Measurements from ENCODE around the gene PLK5. TPM values are rescaled to one million over a fixed set of nuclear protein-coding genes. Genes with fewer than 3 reads are reported as not detected.
"Not testable (repeated sequence)": the region's sequence is repeated elsewhere in the genome, so short reads cannot be mapped to it uniquely, and the experiment has no call there.

Gene PLK5
- total RNA-seq, 1 experiment from 2014 or later: not detected

DNA sequence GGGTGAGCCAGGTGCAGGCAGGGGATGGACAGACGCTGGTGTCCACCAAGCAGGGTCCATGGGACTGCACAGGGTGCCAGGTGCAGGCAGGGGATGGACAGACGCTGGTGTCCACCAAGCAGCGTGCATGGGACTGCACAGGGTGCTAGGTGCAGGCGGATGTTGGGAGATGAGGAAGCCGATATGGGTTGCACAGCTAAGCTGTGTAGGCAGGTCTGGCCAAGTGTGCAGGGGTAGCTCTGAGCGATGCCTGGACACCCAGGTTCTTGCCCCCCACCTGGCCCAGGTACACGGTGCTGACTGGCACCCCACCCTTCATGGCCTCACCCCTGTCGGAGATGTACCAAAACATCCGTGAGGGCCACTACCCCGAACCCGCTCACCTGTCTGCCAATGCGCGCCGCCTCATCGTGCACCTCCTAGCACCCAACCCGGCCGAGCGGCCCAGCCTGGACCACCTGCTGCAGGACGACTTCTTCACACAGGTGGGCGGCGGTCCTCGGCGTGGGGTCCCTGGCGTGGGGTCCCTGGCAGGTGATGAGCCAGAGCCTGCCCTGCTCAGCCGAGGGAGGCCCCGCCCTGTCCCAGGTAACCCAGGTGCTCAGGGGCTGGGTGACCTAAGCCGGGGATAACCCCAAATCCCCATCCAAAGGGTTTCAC, 3.9 kb downstream of the PLK5 start:
- H3K27ac ChIP-seq (ENCODE audit: low read depth, low read length, poor library complexity, severe bottlenecking): no peak overlapping the region
- CTCF ChIA-PET: no interaction called here
- no peak for DNase-seq (ENCODE audit: low spot score)
- no peak overlapping the region for H3K4me3 ChIP-seq (ENCODE audit: low read depth, low read length, poor library complexity, severe bottlenecking)
- peaks cover 4% of the 10 kb centered on the region for H3K4me1 ChIP-seq (ENCODE audit: insufficient read depth, low read length, poor library complexity, severe bottlenecking)
- H3K9me3 ChIP-seq (ENCODE audit: low read depth, low read length, poor library complexity, severe bottlenecking): no peaks in the 10 kb centered on the region
- no TSS peak for BruUV-seq (replicated peaks)
- TF ChIP-seq EZH2 (IDR thresholded peaks at IDR 0.05; ENCODE audit: borderline replicate concordance, low read depth, low read length, poor library complexity, severe bottlenecking) (no peak), CTCF (conservative IDR thresholded peaks at IDR 0.05; ENCODE audit: low read depth, low read length) (no peak)
- H3K27me3 ChIP-seq (replicated peaks; ENCODE audit: insufficient read depth, low read depth, low read length, poor library complexity): peaks cover 28% of the 10 kb centered on the region
- no peaks in the 10 kb centered on the region for H3K36me3 ChIP-seq (ENCODE audit: insufficient read depth, low read length, poor library complexity, severe bottlenecking)
- intact Hi-C loops (cut with micrococcal nuclease; ENCODE audit: unreplicated experiment): no loop called here
- POLR2A ChIA-PET (ENCODE audit: low non-redundant PET): no interaction called here

DNA sequence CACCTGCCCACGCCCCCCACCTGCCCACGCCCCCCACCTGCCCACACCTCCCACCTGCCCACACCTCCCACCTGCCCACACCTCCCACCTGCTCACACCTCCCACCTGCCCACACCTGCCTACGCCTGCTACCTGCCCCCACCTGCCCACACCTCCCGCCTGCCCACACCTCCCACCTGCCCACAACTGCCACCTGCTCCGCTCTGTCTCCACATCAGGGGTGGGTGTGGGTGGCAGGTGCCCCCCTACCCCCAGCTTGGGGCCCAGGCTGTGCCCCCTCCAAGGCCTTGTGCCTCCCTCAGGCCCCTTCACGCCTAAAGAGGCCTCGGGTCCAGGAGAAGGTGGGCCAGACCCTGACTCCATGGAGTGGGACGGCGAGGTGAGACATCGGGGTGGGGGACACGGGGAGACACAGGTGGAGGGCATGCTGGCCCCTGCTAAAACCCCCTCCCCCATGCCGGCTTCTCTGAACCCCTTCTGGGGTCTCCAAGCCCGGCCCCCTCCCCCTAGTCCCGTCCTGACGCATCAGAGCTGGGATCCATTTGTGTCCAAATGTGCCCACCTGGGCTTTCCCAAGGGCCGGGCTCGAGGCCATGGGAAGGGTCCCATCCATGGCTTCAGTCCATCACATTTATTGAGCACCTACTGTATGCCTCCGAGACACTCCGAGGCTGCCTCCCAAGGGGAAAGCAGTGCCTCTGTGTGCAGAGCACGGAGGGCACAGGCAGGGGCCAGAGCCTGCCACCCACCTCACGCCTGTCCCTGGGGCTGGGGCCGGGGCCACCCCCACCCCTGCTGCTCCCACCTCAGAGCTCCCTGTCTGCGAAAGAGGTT, 4.9 kb downstream of the PLK5 start:
- BruUV-seq (replicated peaks): no TSS peak
- no peak for DNase-seq (ENCODE audit: low spot score)
- no peak for TF ChIP-seq EZH2 (IDR thresholded peaks at IDR 0.05; ENCODE audit: borderline replicate concordance, low read depth, low read length, poor library complexity, severe bottlenecking)
- TF ChIP-seq CTCF (conservative IDR thresholded peaks at IDR 0.05; ENCODE audit: low read depth, low read length): no peak
- H3K4me3 ChIP-seq (ENCODE audit: low read depth, low read length, poor library complexity, severe bottlenecking): no peak overlapping the region
- no peak overlapping the region for H3K27ac ChIP-seq (ENCODE audit: low read depth, low read length, poor library complexity, severe bottlenecking)
- no peaks in the 10 kb centered on the region for H3K36me3 ChIP-seq (ENCODE audit: insufficient read depth, low read length, poor library complexity, severe bottlenecking)
- peaks cover 4% of the 10 kb centered on the region for H3K4me1 ChIP-seq (ENCODE audit: insufficient read depth, low read length, poor library complexity, severe bottlenecking)
- no peaks in the 10 kb centered on the region for H3K9me3 ChIP-seq (ENCODE audit: low read depth, low read length, poor library complexity, severe bottlenecking)
- intact Hi-C loops (cut with micrococcal nuclease; ENCODE audit: unreplicated experiment): no loop called here
- CTCF ChIA-PET: no interaction called here
- POLR2A ChIA-PET (ENCODE audit: low non-redundant PET): no interaction called here
- peaks cover 19% of the 10 kb centered on the region for H3K27me3 ChIP-seq (replicated peaks; ENCODE audit: insufficient read depth, low read depth, low read length, poor library complexity)

GRCh38 chr19:1529430-1529816, 5.5 kb downstream of the PLK5 start:
- H3K4me3 ChIP-seq (ENCODE audit: low read depth, low read length, poor library complexity, severe bottlenecking): no peak overlapping the region
- no peaks in the 10 kb centered on the region for H3K36me3 ChIP-seq (ENCODE audit: insufficient read depth, low read length, poor library complexity, severe bottlenecking)
- no TSS peak for BruUV-seq (replicated peaks)
- POLR2A ChIA-PET (ENCODE audit: low non-redundant PET): no interaction called here
- DNase-seq (ENCODE audit: low spot score): no peak
- H3K27me3 ChIP-seq (replicated peaks; ENCODE audit: insufficient read depth, low read depth, low read length, poor library complexity): peaks cover 13% of the 10 kb centered on the region
- H3K4me1 ChIP-seq (ENCODE audit: insufficient read depth, low read length, poor library complexity, severe bottlenecking): peaks cover 2% of the 10 kb centered on the region
- CTCF ChIA-PET: no interaction called here
- TF ChIP-seq EZH2 (IDR thresholded peaks at IDR 0.05; ENCODE audit: borderline replicate concordance, low read depth, low read length, poor library complexity, severe bottlenecking) (no peak), CTCF (conservative IDR thresholded peaks at IDR 0.05; ENCODE audit: low read depth, low read length) (no peak)
- no peak overlapping the region for H3K27ac ChIP-seq (ENCODE audit: low read depth, low read length, poor library complexity, severe bottlenecking)
- no peaks in the 10 kb centered on the region for H3K9me3 ChIP-seq (ENCODE audit: low read depth, low read length, poor library complexity, severe bottlenecking)
- intact Hi-C loops (cut with micrococcal nuclease; ENCODE audit: unreplicated experiment): no loop called here

DNA sequence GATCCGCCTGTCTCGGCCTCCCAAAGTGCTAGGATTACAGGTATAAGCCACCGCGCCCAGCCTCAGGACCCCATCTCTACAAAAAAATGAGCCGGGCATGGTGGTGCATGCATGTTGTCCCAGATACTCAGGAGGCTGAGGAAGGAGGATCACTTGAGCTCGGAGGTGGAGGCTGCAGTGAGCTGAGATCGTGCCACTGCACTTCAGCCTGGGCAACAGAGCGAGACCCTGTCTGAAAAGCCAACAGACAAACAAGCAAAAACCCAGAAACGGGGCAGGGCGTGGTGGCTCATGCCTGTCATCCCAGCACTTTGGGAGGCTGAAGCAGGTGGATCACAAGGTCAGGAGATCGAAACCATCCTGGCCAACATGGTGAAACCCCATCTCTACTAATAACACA, 7.0 kb downstream of the PLK5 start:
- H3K4me3 ChIP-seq (ENCODE audit: low read depth, low read length, poor library complexity, severe bottlenecking); H3K27me3 ChIP-seq (replicated peaks; ENCODE audit: insufficient read depth, low read depth, low read length, poor library complexity); H3K27ac ChIP-seq (ENCODE audit: low read depth, low read length, poor library complexity, severe bottlenecking); H3K4me1 ChIP-seq (ENCODE audit: insufficient read depth, low read length, poor library complexity, severe bottlenecking); H3K9me3 ChIP-seq (ENCODE audit: low read depth, low read length, poor library complexity, severe bottlenecking); POLR2A ChIA-PET (ENCODE audit: low non-redundant PET); DNase-seq (ENCODE audit: low spot score); BruUV-seq (replicated peaks); intact Hi-C loops (cut with micrococcal nuclease; ENCODE audit: unreplicated experiment); H3K36me3 ChIP-seq (ENCODE audit: insufficient read depth, low read length, poor library complexity, severe bottlenecking): not testable (repeated sequence)
- CTCF ChIA-PET: interaction anchor here (0.6 to 0.7 kb wide), 2 partner anchors 267 to 1770 kb away, joined by 9 to 15 read pairs; no protein-coding TSS in a partner anchor

All from A673 (cell line).